HFF-Myc (cell line): ENCODE measurements around the gene EPAS1.

Source experiments
- DNase-seq: peaks from one replicate; pipeline ENCODE4 v3.0.0-alpha.2; 2011; ENCODE audit warnings: low read depth; ENCODE audit errors: extremely low read depth
- H3K4me3 ChIP-seq: replicated peaks from 2 replicates; pipeline ENCODE4 v1.5.1; 2011; ENCODE audit warnings: low read depth, mild to moderate bottlenecking, control low read depth, low read length
- CTCF ChIP-seq: IDR thresholded peaks from 2 replicates; pipeline ENCODE4 v1.5.1; 2012; ENCODE audit warnings: mild to moderate bottlenecking, low read depth, low read length, control low read depth; ENCODE audit errors: missing control alignments

EPAS1 gene

GRCh38 chr2:46309052-46309953 lies 12.1 kb downstream of the EPAS1 start:
- DNase-seq = no peak
- no peak overlapping the region for H3K4me3 ChIP-seq

GRCh38 chr2:46310446-46310845 lies 13.2 kb downstream of the EPAS1 start:
- H3K4me3 ChIP-seq = no peak overlapping the region
- no peak for DNase-seq
- no peak for TF ChIP-seq CTCF

More at GRCh38 chr2:46309052-46309953, 12.1 kb downstream of the EPAS1 start:
- TF ChIP-seq CTCF = no peak

GRCh38 chr2:46311651-46312223 lies 14.5 kb downstream of the EPAS1 start:
- no peak overlapping the region for H3K4me3 ChIP-seq
- TF ChIP-seq CTCF = no peak
- DNase-seq = no peak

GRCh38 chr2:46313063-46313462 lies 15.9 kb downstream of the EPAS1 start:
- no peak for TF ChIP-seq CTCF
- no peak overlapping the region for H3K4me3 ChIP-seq
- DNase-seq = no peak

GRCh38 chr2:46314065-46314835 lies 17.0 kb downstream of the EPAS1 start:
- no peak for DNase-seq
- TF ChIP-seq CTCF = no peak

GRCh38 chr2:46315103-46315890 lies 18.1 kb downstream of the EPAS1 start:
- H3K4me3 ChIP-seq = no peak overlapping the region
- TF ChIP-seq CTCF = no peak
- peak; percentile 76 for DNase-seq

More at GRCh38 chr2:46314065-46314835, 17.0 kb downstream of the EPAS1 start:
- no peak overlapping the region for H3K4me3 ChIP-seq
